SH-SY5Y (cell line): Measurements from ENCODE around the gene CTCFL.

ENCODE experiments used
- GATA2 ChIP-seq: IDR thresholded peaks from 2 replicates; pipeline ENCODE4 v1.6.1; 2011; ENCODE audit warnings: mild to moderate bottlenecking, low read depth, low read length
- GATA3 ChIP-seq: IDR thresholded peaks from 2 replicates; pipeline ENCODE4 v1.6.1; 2011; ENCODE audit warnings: low read depth, mild to moderate bottlenecking, low read length, moderate library complexity

GRCh38 chr20:57535297-57535696 lies 10.4 kb upstream of the CTCFL start:
- TF ChIP-seq GATA2 (no peak), GATA3 (no peak)
